Kidney (tissue), 14 donors: Measurements from ENCODE around the gene FAM168B. TPM values are rescaled to one million over a fixed set of nuclear protein-coding genes. Genes with fewer than 3 reads are reported as not detected.
"Not testable (repeated sequence)": the region's sequence is repeated elsewhere in the genome, so short reads cannot be mapped to it uniquely, and the experiment has no call there.

ENCODE experiments used
- DNase-seq, 5 donors: peaks; one replicate each; pipeline ENCODE4 v3.0.0-alpha.2; 2013 to 2020
- FAIRE-seq: peaks from 2 replicates; lab custom pipeline; 2012; peaks lifted over from hg19 to GRCh38; lab: Jason Lieb, UNC
- H3K27ac ChIP-seq, 2 donors: one replicate each; pipeline ENCODE4 v1.7.0; 2013; ENCODE audit warnings: low read depth in 2 of 2, low read length in 2 of 2, inconsistent platforms in 1 of 2
- H3K27me3 ChIP-seq: one replicate; pipeline ENCODE4 v1.7.1; 2013; ENCODE audit warnings: low read length, inconsistent platforms; ENCODE audit not compliant: control insufficient read depth, insufficient read depth
- H3K36me3 ChIP-seq, 3 donors: one replicate each; pipeline versions ENCODE4 v1.7.0 to v1.7.1; 2013; ENCODE audit warnings: low read length in 3 of 3, control low read depth in 1 of 3, inconsistent platforms in 1 of 3; ENCODE audit not compliant: insufficient read depth in 3 of 3, control insufficient read depth in 2 of 3
- H3K4me1 ChIP-seq, 3 donors: one replicate each; pipeline versions ENCODE4 v1.7.0 to v1.7.1; 2013; ENCODE audit warnings: low read length in 3 of 3, inconsistent platforms in 1 of 3, low read depth in 1 of 3; ENCODE audit not compliant: control insufficient read depth in 2 of 3, insufficient read depth in 2 of 3
- H3K4me3 ChIP-seq, 3 donors: one replicate each; pipeline versions ENCODE4 v1.7.0 to v1.8.1; 2013; ENCODE audit warnings: low read length in 3 of 3, control low read depth in 1 of 3, inconsistent platforms in 1 of 3
- H3K9ac ChIP-seq, 3 donors: one replicate each; pipeline versions ENCODE4 v1.7.0 to v1.7.1; 2013; ENCODE audit warnings: low read length in 3 of 3, control low read depth in 1 of 3, inconsistent platforms in 1 of 3
- H3K9me3 ChIP-seq, 3 donors: one replicate each; pipeline versions ENCODE4 v1.7.0 to v1.7.1; 2013; ENCODE audit warnings: low read length in 3 of 3, control low read depth in 1 of 3, inconsistent platforms in 1 of 3; ENCODE audit not compliant: control insufficient read depth in 2 of 3, insufficient read depth in 1 of 3
- intact Hi-C: fragments of 100-400 bp; cut with DNase I; formaldehyde crosslinking; loops from one replicate; pipeline ENCODE4 v1.11.1; 2022
- polyA plus RNA-seq: library from polyadenylated mRNA; stranded (reverse); fragments of 350-450 nt; fragmentation: Illumina TruSeq; extraction: RNeasy Lipid Tissue Mini Kit (QIAGEN cat#74804); gene quantifications from one replicate; pipeline ENCODE4 v1.2.3, GENCODE V29; 2014; ENCODE audit warnings: low read depth, low replicate concordance; ENCODE audit not compliant: insufficient read depth
- total RNA-seq: library from RNA; stranded (reverse); fragmentation: NEBNext Ultra II Directional; extraction: Animal tissue kit (Norgen Biotek cat#: 25700); gene quantifications from one replicate; pipeline ENCODE4 v1.2.1, GENCODE V29; 2021
- TF ChIP-seq, protein P1 (sequence below): IDR thresholded peaks from 3 replicates; pipeline ENCODE4 v1.5.1; 2012; ENCODE audit warnings: mild to moderate bottlenecking, moderate library complexity, borderline replicate concordance; ENCODE audit not compliant: insufficient read depth; ENCODE audit errors: extremely low read depth
- donor health status: control.
- donor health status: control.
- donor health status: control.
- donor health status: control.
- donor health status: control.
- donor health status: DM: yes; HTN: yes; CAD: no.
- donor health status: Normal renal cell carcinoma (clear cell type).

The FAM168B gene
- total and polyA plus RNA-seq, 2 donors from 2014 or later = 34.1 to 89.9 TPM

DNA sequence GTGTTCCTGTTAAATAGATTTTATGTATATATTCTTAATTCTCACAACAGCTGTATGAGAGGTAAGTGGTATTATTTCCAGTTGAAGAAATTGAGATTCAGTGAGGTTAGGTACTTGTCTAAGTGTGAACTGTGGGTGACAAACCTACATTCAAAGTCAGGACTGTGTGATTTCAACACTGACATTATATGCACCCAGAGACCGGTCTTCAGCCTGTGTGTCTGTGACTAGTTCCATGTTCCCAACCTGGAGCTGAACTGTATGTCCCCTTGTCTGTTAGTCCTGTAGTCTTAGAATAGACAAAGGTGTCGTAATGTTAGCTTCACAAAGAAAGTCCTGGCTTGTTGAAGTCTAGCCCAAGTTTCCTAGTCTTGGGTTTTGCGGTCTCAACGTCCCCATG is 29.2 kb upstream of the FAM168B start:
- H3K27me3 ChIP-seq = no peaks in the 10 kb centered on the region
- TF ChIP-seq, protein P1, sequence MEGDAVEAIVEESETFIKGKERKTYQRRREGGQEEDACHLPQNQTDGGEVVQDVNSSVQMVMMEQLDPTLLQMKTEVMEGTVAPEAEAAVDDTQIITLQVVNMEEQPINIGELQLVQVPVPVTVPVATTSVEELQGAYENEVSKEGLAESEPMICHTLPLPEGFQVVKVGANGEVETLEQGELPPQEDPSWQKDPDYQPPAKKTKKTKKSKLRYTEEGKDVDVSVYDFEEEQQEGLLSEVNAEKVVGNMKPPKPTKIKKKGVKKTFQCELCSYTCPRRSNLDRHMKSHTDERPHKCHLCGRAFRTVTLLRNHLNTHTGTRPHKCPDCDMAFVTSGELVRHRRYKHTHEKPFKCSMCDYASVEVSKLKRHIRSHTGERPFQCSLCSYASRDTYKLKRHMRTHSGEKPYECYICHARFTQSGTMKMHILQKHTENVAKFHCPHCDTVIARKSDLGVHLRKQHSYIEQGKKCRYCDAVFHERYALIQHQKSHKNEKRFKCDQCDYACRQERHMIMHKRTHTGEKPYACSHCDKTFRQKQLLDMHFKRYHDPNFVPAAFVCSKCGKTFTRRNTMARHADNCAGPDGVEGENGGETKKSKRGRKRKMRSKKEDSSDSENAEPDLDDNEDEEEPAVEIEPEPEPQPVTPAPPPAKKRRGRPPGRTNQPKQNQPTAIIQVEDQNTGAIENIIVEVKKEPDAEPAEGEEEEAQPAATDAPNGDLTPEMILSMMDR = no peak
- H3K9me3 ChIP-seq = no peaks in the 10 kb centered on the region
- no peak overlapping the region for H3K27ac ChIP-seq
- H3K9ac ChIP-seq = no peak overlapping the region
- intact Hi-C loops = no loop called here
- H3K4me3 ChIP-seq = no peak overlapping the region
- peaks cover 0 to 2% (median 0%) of the 10 kb centered on the region in 3 donors for H3K4me1 ChIP-seq
- DNase-seq (no peak), FAIRE-seq (no peak)
- H3K36me3 ChIP-seq = peaks cover 3 to 25% (median 17%) of the 10 kb centered on the region in 3 donors

DNA sequence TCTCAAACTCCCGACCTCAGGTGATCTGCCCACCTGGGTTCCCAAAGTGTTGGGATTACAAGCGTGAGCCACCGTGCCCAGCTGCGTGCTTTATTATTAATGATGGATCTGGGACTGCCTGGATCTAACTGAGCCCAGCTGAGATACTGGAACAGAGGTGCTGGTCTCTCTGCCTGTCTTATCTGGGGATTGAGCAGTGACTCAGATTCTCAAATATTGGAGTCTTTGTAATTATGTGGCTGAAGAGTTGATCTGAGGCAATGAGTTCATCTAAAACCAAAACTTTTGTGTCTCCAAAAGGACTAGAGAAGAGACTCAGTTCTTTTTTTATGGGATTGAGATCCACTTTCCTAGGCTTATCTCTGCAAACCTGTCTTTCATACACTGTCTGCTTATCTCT is 28.2 kb upstream of the FAM168B start:
- FAIRE-seq (no peak), DNase-seq (no peak)
- no peak overlapping the region for H3K9ac ChIP-seq
- H3K27me3 ChIP-seq = no peaks in the 10 kb centered on the region
- no peaks in the 10 kb centered on the region for H3K9me3 ChIP-seq
- H3K36me3 ChIP-seq = peaks cover 0 to 17% (median 10%) of the 10 kb centered on the region in 3 donors
- intact Hi-C loops = no loop called here
- no peak overlapping the region for H3K27ac ChIP-seq
- TF ChIP-seq, protein P1 = no peak
- H3K4me1 ChIP-seq = peaks cover 0 to 2% (median 0%) of the 10 kb centered on the region in 3 donors
- H3K4me3 ChIP-seq = no peak overlapping the region

DNA sequence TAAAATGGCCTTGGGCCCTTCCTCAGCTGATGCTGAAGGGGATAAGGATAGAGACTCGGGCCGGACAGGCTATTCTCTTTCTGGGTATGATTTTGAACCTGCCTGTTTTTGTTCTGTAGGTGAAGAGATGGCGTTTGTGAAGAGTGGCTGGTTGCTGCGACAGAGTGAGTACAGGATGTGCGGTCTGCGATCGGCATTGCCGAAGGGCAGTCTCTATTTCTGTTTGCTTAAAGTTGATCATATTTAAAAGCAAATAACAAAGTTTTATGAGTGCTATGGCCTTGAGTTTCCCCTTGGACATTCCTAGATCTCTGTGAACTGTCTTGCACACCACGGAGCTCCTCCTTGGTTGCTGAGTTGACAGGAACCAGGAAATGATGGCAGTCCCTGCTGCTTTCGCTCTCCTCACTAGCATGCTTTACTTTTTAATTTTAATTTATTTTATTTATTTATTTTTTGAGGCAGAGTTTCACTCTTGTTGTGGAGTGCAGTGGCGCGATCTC is 27.6 kb upstream of the FAM168B start:
- Histone ChIP-seq H3K36me3 (peaks cover 0 to 17% (median 6%) of the 10 kb centered on the region in 3 donors), H3K27me3 (no peaks in the 10 kb centered on the region), H3K9me3 (no peaks in the 10 kb centered on the region), H3K4me1 (peaks cover 0 to 2% (median 0%) of the 10 kb centered on the region in 3 donors), H3K9ac (no peak overlapping the region), H3K4me3 (no peak overlapping the region), H3K27ac (no peak overlapping the region)
- no peak for FAIRE-seq
- TF ChIP-seq, protein P1 = no peak
- intact Hi-C loops = no loop called here
- no peak for DNase-seq

DNA sequence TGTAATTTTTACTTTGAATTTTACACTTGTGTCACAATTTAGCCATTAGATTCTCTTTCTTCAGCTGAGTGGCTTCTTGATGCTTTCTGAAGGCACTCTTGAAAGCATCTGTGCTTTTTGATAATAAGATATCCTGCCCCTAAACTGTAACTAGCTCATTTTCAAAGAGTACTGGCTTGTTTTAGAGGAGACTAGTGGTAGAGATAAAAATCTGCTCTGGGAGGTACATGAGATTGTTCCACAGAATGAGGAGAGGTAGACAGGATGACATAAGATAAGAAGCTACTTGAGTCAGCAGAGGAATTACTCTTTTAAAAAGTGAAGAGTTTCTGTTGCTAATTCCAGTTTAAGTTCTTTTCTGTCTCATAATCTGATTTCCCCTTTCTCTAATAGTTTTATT is 22.5 kb upstream of the FAM168B start:
- TF ChIP-seq, protein P1 = no peak
- no peak for FAIRE-seq
- Histone ChIP-seq H3K9ac (no peak overlapping the region), H3K4me3 (no peak overlapping the region), H3K9me3 (no peaks in the 10 kb centered on the region), H3K4me1 (peaks cover 0 to 15% (median 12%) of the 10 kb centered on the region in 3 donors), H3K36me3 (peaks cover 0 to 6% (median 0%) of the 10 kb centered on the region in 3 donors), H3K27ac (no peak overlapping the region), H3K27me3 (no peaks in the 10 kb centered on the region)
- intact Hi-C loops = no loop called here
- DNase-seq = no peak

DNA sequence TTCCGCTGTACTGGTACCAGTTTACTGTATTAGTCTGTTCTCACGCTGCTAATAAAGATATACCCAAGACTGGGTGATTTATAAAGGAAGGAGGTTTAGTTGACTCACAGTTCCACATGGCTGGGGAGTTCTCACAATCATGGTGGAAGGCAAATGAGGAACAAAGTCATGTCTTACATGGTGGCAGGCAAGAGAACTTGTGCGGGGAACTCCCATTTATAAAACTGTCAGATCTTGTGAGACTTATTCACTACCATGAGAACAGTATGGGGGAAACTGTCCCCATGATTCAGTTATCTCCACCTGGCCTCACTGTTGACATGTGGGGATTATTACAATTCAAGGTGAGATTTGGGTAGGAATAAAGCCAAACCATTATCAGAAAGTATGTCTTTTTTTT is 21.7 kb upstream of the FAM168B start:
- FAIRE-seq, DNase-seq, H3K36me3 ChIP-seq: not testable (repeated sequence)

More for the DNA sequence above, 21.7 kb upstream of the FAM168B start:
- H3K27me3 ChIP-seq, H3K4me3 ChIP-seq, H3K27ac ChIP-seq, H3K9me3 ChIP-seq, H3K9ac ChIP-seq, intact Hi-C loops: not testable (repeated sequence)
- H3K4me1 ChIP-seq = peaks cover 0 to 17% (median 13%) of the 10 kb centered on the region in 3 donors
